HEK293 (cell line): ENCODE data around the gene OR52M1.

Experiments
- CTCF ChIA-PET: fragments of 350-600 bp; formaldehyde crosslinking; extraction: SDS; loops from one replicate; lab custom pipeline; 2021; ENCODE audit warnings: antibody characterized with exemption; lab: Yijun Ruan, JAX
- POLR2A ChIA-PET: fragments of 300-600 bp; formaldehyde crosslinking; extraction: SDS; loops from one replicate; lab custom pipeline; 2020; ENCODE audit warnings: antibody characterized with exemption, inconsistent platforms; lab: Yijun Ruan, JAX
- H3K27ac ChIP-seq: fragments of 200-500 bp; sonication (Bioruptor generic); 2 replicates; pipeline ENCODE4 v1.5.1; 2014; ENCODE audit warnings: low read depth, low read length, control low read depth, inconsistent platforms; ENCODE audit errors: extremely low read depth
- H3K36me3 ChIP-seq, 2 experiments: fragments of 200-500 bp in 1 of 2; sonication (Bioruptor generic) in 1 of 2; 1 replicate in 1 of 2; 2 replicates in 1 of 2; pipeline ENCODE4 v1.5.1; 2014 to 2017; ENCODE audit warnings: inconsistent platforms in 2 of 2, low read length in 2 of 2; ENCODE audit not compliant: control insufficient read depth in 2 of 2, insufficient read depth in 1 of 2
- H3K4me1 ChIP-seq: fragments of 200-500 bp; sonication (Bioruptor generic); 2 replicates; pipeline ENCODE4 v1.5.1; 2014; ENCODE audit warnings: mild to moderate bottlenecking, low read length, inconsistent platforms; ENCODE audit not compliant: control insufficient read depth, insufficient read depth
- H3K4me3 ChIP-seq: 2 replicates; pipeline ENCODE4 v1.5.1; 2011; ENCODE audit warnings: low read depth, mild to moderate bottlenecking, control low read depth, low read length, moderate library complexity
- H3K9me3 ChIP-seq: fragments of 200-500 bp; sonication (Bioruptor generic); 2 replicates; pipeline ENCODE4 v1.5.1; 2014; ENCODE audit warnings: low read depth, low read length, inconsistent platforms; ENCODE audit not compliant: control insufficient read depth, insufficient read depth
- BCL11A ChIP-seq: fragments of 450-650 bp; formaldehyde crosslinking; IDR thresholded peaks from 2 replicates; pipeline ENCODE4 v1.5.1; 2016; ENCODE audit warnings: low read depth, missing biosample characterization, missing genetic modification characterization
- CTCF ChIP-seq: fragments of 450-650 bp; formaldehyde crosslinking; IDR thresholded peaks from 2 replicates; pipeline ENCODE4 v1.5.1; 2016; ENCODE audit warnings: missing biosample characterization, missing genetic modification characterization
- FEZF1 ChIP-seq: fragments of 450-650 bp; formaldehyde crosslinking; IDR thresholded peaks from 2 replicates; pipeline ENCODE4 v1.5.1; 2016; ENCODE audit warnings: missing biosample characterization, missing genetic modification characterization
- HOXC10 ChIP-seq: sonication (generic); formaldehyde crosslinking; IDR thresholded peaks from 2 replicates; pipeline ENCODE4 v1.8.1; 2023; ENCODE audit warnings: mild to moderate bottlenecking, missing genetic modification reagents
- OVOL3 ChIP-seq: fragments of 450-650 bp; formaldehyde crosslinking; IDR thresholded peaks from 2 replicates; pipeline ENCODE4 v1.5.1; 2016; ENCODE audit warnings: missing biosample characterization, missing genetic modification characterization
- PRDM1 ChIP-seq: fragments of 450-650 bp; formaldehyde crosslinking; IDR thresholded peaks from 2 replicates; pipeline ENCODE4; 2016; ENCODE audit warnings: missing biosample characterization, missing genetic modification characterization
- REST ChIP-seq: fragments of 450-650 bp; formaldehyde crosslinking; IDR thresholded peaks from 2 replicates; pipeline ENCODE4 v1.5.1; 2016; ENCODE audit warnings: missing biosample characterization, missing genetic modification characterization
- ZBTB8A ChIP-seq: fragments of 450-650 bp; formaldehyde crosslinking; IDR thresholded peaks from 2 replicates; pipeline ENCODE4 v1.5.1; 2016; ENCODE audit warnings: missing biosample characterization, missing genetic modification characterization
- ZEB2 ChIP-seq: fragments of 450-650 bp; formaldehyde crosslinking; IDR thresholded peaks from 2 replicates; pipeline ENCODE4 v1.5.1; 2016; ENCODE audit warnings: missing biosample characterization, missing genetic modification characterization
- ZIC2 ChIP-seq: fragments of 450-650 bp; formaldehyde crosslinking; IDR thresholded peaks from 2 replicates; pipeline ENCODE4 v1.5.1; 2016; ENCODE audit warnings: missing biosample characterization, missing genetic modification characterization
- ZNF112 ChIP-seq: fragments of 450-650 bp; formaldehyde crosslinking; IDR thresholded peaks from 2 replicates; pipeline ENCODE4 v1.5.0; 2017; ENCODE audit warnings: missing biosample characterization, missing genetic modification characterization
- ZNF37A ChIP-seq: fragments of 450-650 bp; IDR thresholded peaks from 2 replicates; pipeline ENCODE4 v1.5.1; 2018; ENCODE audit warnings: missing biosample characterization, missing genetic modification characterization
- ZNF514 ChIP-seq: fragments of 450-650 bp; formaldehyde crosslinking; IDR thresholded peaks from 2 replicates; pipeline ENCODE4 v1.5.1; 2016; ENCODE audit warnings: missing biosample characterization, missing genetic modification characterization
- ZNF549 ChIP-seq: fragments of 450-650 bp; IDR thresholded peaks from 2 replicates; pipeline ENCODE4 v1.5.1; 2018; ENCODE audit warnings: missing biosample characterization, missing genetic modification characterization, mild to moderate bottlenecking, inconsistent platforms, moderate library complexity
- ZNF596 ChIP-seq: fragments of 450-650 bp; IDR thresholded peaks from 2 replicates; pipeline ENCODE4 v1.5.0; 2018; ENCODE audit warnings: missing biosample characterization, mild to moderate bottlenecking, missing genetic modification characterization, moderate library complexity
- ZNF660 ChIP-seq: fragments of 450-650 bp; IDR thresholded peaks from 2 replicates; pipeline ENCODE4 v1.5.1; 2018; ENCODE audit warnings: missing biosample characterization, mild to moderate bottlenecking, missing genetic modification characterization
- ZNF843 ChIP-seq: fragments of 450-650 bp; formaldehyde crosslinking; IDR thresholded peaks from 2 replicates; pipeline ENCODE4 v1.5.1; 2016; ENCODE audit warnings: missing biosample characterization, missing genetic modification characterization
- ZSCAN23 ChIP-seq: fragments of 450-650 bp; formaldehyde crosslinking; IDR thresholded peaks from 2 replicates; pipeline ENCODE4 v1.5.1; 2016; ENCODE audit warnings: missing biosample characterization, missing genetic modification characterization

Gene OR52M1

GRCh38 chr11:4559527-4560440 lies 14.8 kb downstream of the OR52M1 start:
- Histone ChIP-seq H3K4me3 (no peak overlapping the region), H3K9me3 (no peaks in the 10 kb centered on the region), H3K27ac (no peak overlapping the region)
- POLR2A ChIA-PET: no interaction called here
- TF ChIP-seq OVOL3 (tag by site-specific recombination) (no peak), ZNF843 (tag by site-specific recombination) (no peak), ZNF112 (no peak), ZNF514 (tag by site-specific recombination) (no peak), ZSCAN23 (tag by site-specific recombination) (no peak), FEZF1 (tag by site-specific recombination) (no peak), ZNF660 (no peak), CTCF (tag by site-specific recombination) (no peak), REST (tag by site-specific recombination) (no peak), ZEB2 (tag by site-specific recombination) (no peak), ZNF37A (tag by site-specific recombination) (no peak), ZNF596 (tag by site-specific recombination) (no peak), PRDM1 (tag by site-specific recombination) (no peak)
- TF ChIP-seq, all 188 proteins: peak for 0
- CTCF ChIA-PET: interaction anchor here (1.1 to 1.6 kb wide), 2 partner anchors 8 to 372 kb away, joined by 3 to 5 read pairs; no protein-coding TSS in a partner anchor
- Histone ChIP-seq H3K4me1 (no peaks in the 10 kb centered on the region), H3K36me3 (no peaks in the 10 kb centered on the region)

GRCh38 chr11:4560467-4560866 lies 15.5 kb downstream of the OR52M1 start:
- ChIA-PET CTCF (interaction anchor here (1.6 kb wide), 1 partner anchor 9 kb away, joined by 5 read pairs; no protein-coding TSS in a partner anchor), POLR2A (no interaction called here)
- H3K36me3 ChIP-seq: no peaks in the 10 kb centered on the region
- no peak overlapping the region for H3K27ac ChIP-seq
- TF ChIP-seq ZNF549 (tag by site-specific recombination): no peak
- TF ChIP-seq ZBTB8A (tag by site-specific recombination): no peak
- TF ChIP-seq BCL11A (tag by site-specific recombination): no peak
- no peak for TF ChIP-seq HOXC10
- no peak for TF ChIP-seq ZIC2
- no peaks in the 10 kb centered on the region for H3K9me3 ChIP-seq
- H3K4me1 ChIP-seq: no peaks in the 10 kb centered on the region
- no peak overlapping the region for H3K4me3 ChIP-seq
